H9 (cell line): Measurements from ENCODE around the gene ABLIM1. TPM values are rescaled to one million over a fixed set of nuclear protein-coding genes. Genes with fewer than 3 reads are reported as not detected.

Experiments
- DNase-seq: peaks from one replicate; pipeline ENCODE4 v3.0.0-alpha.2; 2017
- H2AFZ ChIP-seq: one replicate; pipeline ENCODE4 v1.6.1; 2013; ENCODE audit warnings: mild to moderate bottlenecking, low read length, control low read depth, moderate library complexity
- H2AK5ac ChIP-seq: 2 replicates; pipeline ENCODE4 v1.6.1; 2013; ENCODE audit warnings: low read length, control low read depth, mixed read lengths; ENCODE audit not compliant: insufficient read length
- H2BK120ac ChIP-seq: one replicate; pipeline ENCODE4 v1.6.1; 2013; ENCODE audit warnings: low read depth, mild to moderate bottlenecking, low read length, control low read depth, inconsistent platforms; ENCODE audit not compliant: poor library complexity, severe bottlenecking
- H2BK12ac ChIP-seq: 2 replicates; pipeline ENCODE4 v1.6.1; 2013; ENCODE audit warnings: low read length, control low read depth, mixed read lengths, low read depth; ENCODE audit not compliant: insufficient read length
- H2BK15ac ChIP-seq: 2 replicates; pipeline ENCODE4 v1.6.1; 2013; ENCODE audit warnings: low read depth, low read length, control low read depth
- H2BK20ac ChIP-seq: one replicate; pipeline ENCODE4 v1.6.1; 2013; ENCODE audit warnings: low read depth, mild to moderate bottlenecking, low read length, control low read depth, inconsistent platforms; ENCODE audit not compliant: poor library complexity, severe bottlenecking
- H2BK5ac ChIP-seq: 2 replicates; pipeline ENCODE4 v1.6.1; 2013; ENCODE audit warnings: low read length, control low read depth, mixed read lengths; ENCODE audit not compliant: insufficient read length
- H3K14ac ChIP-seq: 2 replicates; pipeline ENCODE4 v1.6.1; 2013; ENCODE audit warnings: low read length, control low read depth; ENCODE audit not compliant: insufficient read depth
- H3K18ac ChIP-seq: 2 replicates; pipeline ENCODE4 v1.6.1; 2013; ENCODE audit warnings: low read depth, mild to moderate bottlenecking, mixed read lengths, low read length, control low read depth; ENCODE audit not compliant: insufficient read length
- H3K23ac ChIP-seq: 2 replicates; pipeline ENCODE4 v1.6.1; 2013; ENCODE audit warnings: low read length, control low read depth, mixed read lengths, low read depth; ENCODE audit not compliant: insufficient read length
- H3K23me2 ChIP-seq: 2 replicates; pipeline ENCODE4 v1.6.1; 2013; ENCODE audit warnings: low read depth, mild to moderate bottlenecking, mixed read lengths, low read length, control low read depth; ENCODE audit not compliant: insufficient read length, poor library complexity, severe bottlenecking
- H3K27ac ChIP-seq: 2 replicates; pipeline ENCODE4 v1.5.1; 2013; ENCODE audit warnings: low read length, control low read depth, mixed read lengths, low read depth; ENCODE audit not compliant: insufficient read length
- H3K27me3 ChIP-seq: 2 replicates; pipeline ENCODE4 v1.6.1; 2013; ENCODE audit warnings: low read length, control low read depth, inconsistent platforms; ENCODE audit not compliant: insufficient read depth
- H3K4ac ChIP-seq: 2 replicates; pipeline ENCODE4 v1.6.1; 2013; ENCODE audit warnings: low read depth, mild to moderate bottlenecking, control low read depth, inconsistent platforms, low read length, moderate library complexity
- H3K4me1 ChIP-seq: 2 replicates; pipeline ENCODE4 v1.6.1; 2013; ENCODE audit warnings: low read length, control low read depth, inconsistent platforms; ENCODE audit not compliant: insufficient read depth
- H3K4me2 ChIP-seq: 2 replicates; pipeline ENCODE4 v1.6.1; 2013; ENCODE audit warnings: low read length, control low read depth, mixed read lengths; ENCODE audit not compliant: insufficient read length, insufficient read depth
- H3K56ac ChIP-seq: 2 replicates; pipeline ENCODE4 v1.6.1; 2013; ENCODE audit warnings: low read depth, mild to moderate bottlenecking, mixed read lengths, low read length, control low read depth; ENCODE audit not compliant: insufficient read length
- H3K79me1 ChIP-seq: 2 replicates; pipeline ENCODE4 v1.6.1; 2013; ENCODE audit warnings: low read depth, mild to moderate bottlenecking, moderate library complexity, low read length, control low read depth, inconsistent platforms; ENCODE audit not compliant: insufficient read depth, poor library complexity, severe bottlenecking
- H3K79me2 ChIP-seq: 2 replicates; pipeline ENCODE4 v1.6.1; 2013; ENCODE audit warnings: low read length, control low read depth, inconsistent platforms; ENCODE audit not compliant: insufficient read depth
- H3K9ac ChIP-seq: 2 replicates; pipeline ENCODE4 v1.6.1; 2013; ENCODE audit warnings: low read length, control low read depth, mixed read lengths; ENCODE audit not compliant: insufficient read length; ENCODE audit errors: extremely low read depth
- H3K9me3 ChIP-seq: one replicate; pipeline ENCODE4 v1.6.1; 2013; ENCODE audit warnings: low read depth, low read length, inconsistent platforms; ENCODE audit not compliant: control insufficient read depth
- H3T11ph ChIP-seq: one replicate; pipeline ENCODE4 v1.6.1; 2013; ENCODE audit warnings: mild to moderate bottlenecking, low read length, control low read depth, inconsistent platforms
- H4K20me1 ChIP-seq: one replicate; pipeline ENCODE4 v1.6.1; 2013; ENCODE audit not compliant: control insufficient read depth, insufficient read length, insufficient read depth
- H4K5ac ChIP-seq: 2 replicates; pipeline ENCODE4 v1.6.1; 2013; ENCODE audit warnings: low read depth, mild to moderate bottlenecking, mixed read lengths, low read length, control low read depth; ENCODE audit not compliant: insufficient read length
- H4K8ac ChIP-seq: replicated peaks from 2 replicates; pipeline ENCODE4 v1.6.1; 2013; ENCODE audit warnings: low read length, control low read depth, mixed read lengths, low read depth; ENCODE audit not compliant: insufficient read length
- H4K91ac ChIP-seq: 2 replicates; pipeline ENCODE4 v1.6.1; 2013; ENCODE audit warnings: low read depth, mild to moderate bottlenecking, moderate library complexity, mixed read lengths, low read length, control low read depth; ENCODE audit not compliant: insufficient read length
- H3K27ac Mint-ChIP-seq, 3 experiments: 2 replicates in 2 of 3; 3 replicates in 1 of 3; pipeline ENCODE4 v1.8.0; 2020 to 2021; ENCODE audit warnings: mixed read lengths in 3 of 3, mild to moderate bottlenecking in 1 of 3, moderate library complexity in 1 of 3
- H3K27me3 Mint-ChIP-seq: 2 replicates; pipeline ENCODE4 v1.8.0; 2021; ENCODE audit warnings: low read depth, mild to moderate bottlenecking, moderate library complexity, mixed read lengths
- H3K36me3 Mint-ChIP-seq, 3 experiments: 2 replicates in 2 of 3; 3 replicates in 1 of 3; pipeline ENCODE4 v1.8.0; 2020 to 2021; ENCODE audit warnings: low read depth in 3 of 3, mixed read lengths in 3 of 3; ENCODE audit not compliant: insufficient read depth in 1 of 3
- H3K4me1 Mint-ChIP-seq, 2 experiments: 2 replicates each; pipeline ENCODE4 v1.8.0; 2020; ENCODE audit warnings: mixed read lengths in 2 of 2
- H3K4me3 Mint-ChIP-seq, 2 experiments: 2 replicates in 1 of 2; 3 replicates in 1 of 2; pipeline ENCODE4 v1.8.0; 2020 to 2021; ENCODE audit warnings: mild to moderate bottlenecking in 2 of 2, mixed read lengths in 2 of 2, moderate library complexity in 1 of 2
- H3K9me3 Mint-ChIP-seq, 2 experiments: 2 replicates in 1 of 2; 3 replicates in 1 of 2; pipeline ENCODE4 v1.8.0; 2020; ENCODE audit warnings: mild to moderate bottlenecking in 2 of 2, mixed read lengths in 2 of 2, moderate library complexity in 1 of 2
- WGBS: extraction: QIAGEN DNeasy Blood & Tissue Kit; methylation state at CpG from one replicate; pipeline ENCODE4 v1.1.7; 2013; ENCODE audit warnings: missing lambda C conversion rate, low lambda C conversion rate, mixed read lengths; ENCODE audit not compliant: insufficient read length; ENCODE audit errors: extremely low coverage; 5-methylcytosine and 5-hydroxymethylcytosine counted together
- total RNA-seq: library from RNA; stranded (reverse); gene quantifications from 2 replicates; pipeline ENCODE4 v1.2.1, GENCODE V29; 2021
- TF ChIP-seq, protein P1 (sequence below): fragments of 200-600 bp; sonication (generic); conservative IDR thresholded peaks from 3 replicates; pipeline ENCODE4 v1.8.0; 2021; ENCODE audit warnings: antibody characterized with exemption, mild to moderate bottlenecking

ABLIM1 gene
- total RNA-seq, 1 experiment from 2014 or later = 32.1 TPM

DNA sequence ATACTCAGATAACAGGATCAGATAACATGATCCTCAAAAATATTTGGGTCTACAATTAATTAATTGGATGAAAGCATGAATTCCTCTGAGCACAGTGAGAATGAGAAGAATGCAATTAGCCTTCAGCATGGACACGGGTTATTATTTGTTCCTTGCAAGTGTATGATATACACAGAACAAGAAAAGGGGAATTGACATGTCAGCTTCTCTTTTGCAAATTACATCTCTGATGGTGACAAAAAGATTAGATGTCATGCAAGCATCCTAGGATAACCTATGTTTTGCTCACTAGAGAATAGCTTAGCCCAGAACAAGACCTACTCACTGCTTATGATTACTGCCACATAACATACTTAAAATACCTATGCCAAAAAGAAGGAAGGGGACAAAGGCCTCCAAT lies 120.3 kb downstream of the ABLIM1 start:
- TF ChIP-seq, protein P1, sequence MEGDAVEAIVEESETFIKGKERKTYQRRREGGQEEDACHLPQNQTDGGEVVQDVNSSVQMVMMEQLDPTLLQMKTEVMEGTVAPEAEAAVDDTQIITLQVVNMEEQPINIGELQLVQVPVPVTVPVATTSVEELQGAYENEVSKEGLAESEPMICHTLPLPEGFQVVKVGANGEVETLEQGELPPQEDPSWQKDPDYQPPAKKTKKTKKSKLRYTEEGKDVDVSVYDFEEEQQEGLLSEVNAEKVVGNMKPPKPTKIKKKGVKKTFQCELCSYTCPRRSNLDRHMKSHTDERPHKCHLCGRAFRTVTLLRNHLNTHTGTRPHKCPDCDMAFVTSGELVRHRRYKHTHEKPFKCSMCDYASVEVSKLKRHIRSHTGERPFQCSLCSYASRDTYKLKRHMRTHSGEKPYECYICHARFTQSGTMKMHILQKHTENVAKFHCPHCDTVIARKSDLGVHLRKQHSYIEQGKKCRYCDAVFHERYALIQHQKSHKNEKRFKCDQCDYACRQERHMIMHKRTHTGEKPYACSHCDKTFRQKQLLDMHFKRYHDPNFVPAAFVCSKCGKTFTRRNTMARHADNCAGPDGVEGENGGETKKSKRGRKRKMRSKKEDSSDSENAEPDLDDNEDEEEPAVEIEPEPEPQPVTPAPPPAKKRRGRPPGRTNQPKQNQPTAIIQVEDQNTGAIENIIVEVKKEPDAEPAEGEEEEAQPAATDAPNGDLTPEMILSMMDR = no peak
- Histone ChIP-seq H3K27me3 (no peaks in the 10 kb centered on the region; the same call in 1 of the 2 replicates), H2BK12ac (no peak overlapping the region), H3K56ac (no peak overlapping the region), H3T11ph (no peak overlapping the region), H4K8ac (no peak overlapping the region), H2BK20ac (no peak overlapping the region), H4K91ac (no peak overlapping the region), H3K79me1 (no peaks in the 10 kb centered on the region), H2AFZ (no peak overlapping the region), H4K20me1 (no peaks in the 10 kb centered on the region), H2AK5ac (no peak overlapping the region), H3K9me3 (no peaks in the 10 kb centered on the region), H3K4me2 (no peak overlapping the region), H3K4me1 (peaks cover 5% of the 10 kb centered on the region; the same call in 1 of the 2 replicates), H3K23ac (no peak overlapping the region), H2BK120ac (no peak overlapping the region), H3K79me2 (no peaks in the 10 kb centered on the region), H2BK15ac (no peak overlapping the region), H3K4ac (no peak overlapping the region), H3K9ac (no peak overlapping the region), H4K5ac (no peak overlapping the region), H3K27ac (no peak overlapping the region), H3K18ac (no peak overlapping the region), H3K23me2 (no peaks in the 10 kb centered on the region), H3K14ac (no peak overlapping the region), H2BK5ac (no peak overlapping the region)
- WGBS = no CpG with 5 or more reads among the region's 1 CpG
- no peak for DNase-seq
- Mint-ChIP-seq H3K27me3 (peaks cover 60% of the 10 kb centered on the region), H3K4me3 (peak overlapping the region; percentile 21 to 47; a peak in 3 of 5 replicates), H3K27ac (no peak overlapping the region; a peak in 1 of 7 replicates), H3K4me1 (peaks cover 25 to 27% of the 10 kb centered on the region in 2 experiments), H3K36me3 (peaks cover 1 to 4% (median 3%) of the 10 kb centered on the region in 3 experiments; a peak in 3 of 7 replicates), H3K9me3 (peaks cover 2 to 11% of the 10 kb centered on the region in 2 experiments; a peak in 4 of 5 replicates)
